MCF 10A (cell line): Measurements from ENCODE around the gene SCN4B. TPM values are rescaled to one million over a fixed set of nuclear protein-coding genes. Genes with fewer than 3 reads are reported as not detected.

Experiments used
- BruUV-seq: library from RNA; stranded (reverse); fragments of 400-500 nt; replicated peaks from 2 replicates; lab custom pipeline; 2021; lab: Mats Ljungman, UMichigan
- CTCF ChIA-PET: fragments of 300-600 bp; sonication (Branson Sonifier 250); formaldehyde crosslinking; extraction: SDS; loops from one replicate; lab custom pipeline; 2021; ENCODE audit warnings: antibody characterized with exemption, inconsistent platforms; lab: Yijun Ruan, JAX
- POLR2A ChIA-PET: fragments of 300-600, 350-650 bp; sonication (Branson Sonifier 250); formaldehyde crosslinking; extraction: SDS; loops from one replicate; lab custom pipeline; 2020; ENCODE audit warnings: antibody characterized with exemption, inconsistent platforms; lab: Yijun Ruan, JAX
- DNase-seq: peaks from one replicate; pipeline ENCODE4 v3.0.0-alpha.2; 2018; ENCODE audit not compliant: unreplicated experiment
- H3K27ac Mint-ChIP-seq: one replicate; pipeline ENCODE4 v1.8.0; 2022; ENCODE audit warnings: mild to moderate bottlenecking, low read depth, mixed read lengths; ENCODE audit not compliant: unreplicated experiment
- H3K27me3 Mint-ChIP-seq: one replicate; pipeline ENCODE4 v1.8.0; 2022; ENCODE audit warnings: mixed read lengths; ENCODE audit not compliant: insufficient read depth, unreplicated experiment
- H3K36me3 Mint-ChIP-seq: one replicate; pipeline ENCODE4 v1.8.0; 2022; ENCODE audit warnings: mild to moderate bottlenecking, moderate library complexity, mixed read lengths; ENCODE audit not compliant: insufficient read depth, unreplicated experiment
- H3K4me1 Mint-ChIP-seq: one replicate; pipeline ENCODE4 v1.8.0; 2022; ENCODE audit warnings: mixed read lengths; ENCODE audit not compliant: insufficient read depth, unreplicated experiment
- H3K4me3 Mint-ChIP-seq: one replicate; pipeline ENCODE4 v1.8.0; 2022; ENCODE audit warnings: mild to moderate bottlenecking, moderate library complexity, mixed read lengths; ENCODE audit not compliant: unreplicated experiment
- H3K9me3 Mint-ChIP-seq: one replicate; pipeline ENCODE4 v1.8.0; 2022; ENCODE audit warnings: mixed read lengths; ENCODE audit not compliant: unreplicated experiment
- CTCF ChIP-seq: fragments of 200-600 bp; IDR thresholded peaks from one replicate; pipeline ENCODE4 v1.8.0; 2022; ENCODE audit warnings: antibody characterized with exemption, mild to moderate bottlenecking; ENCODE audit not compliant: unreplicated experiment
- intact Hi-C: fragments of 100-400 bp; cut with micrococcal nuclease; formaldehyde crosslinking; loops from 2 replicates; pipeline ENCODE4 v1.14.1; 2022
- total RNA-seq: library from RNA; stranded (reverse); gene quantifications from 2 replicates; pipeline ENCODE4 v1.2.3, GENCODE V29; 2022

The SCN4B gene
- total RNA-seq, 1 experiment from 2014 or later: not detected

- CTCF ChIA-PET: interaction anchor here (1.2 to 2.1 kb wide), 2 partner anchors 12 to 39 kb away, joined by 8 to 10 read pairs; no protein-coding TSS in a partner anchor
- Mint-ChIP-seq H3K27ac (no peak overlapping the region), H3K9me3 (no peaks in the 10 kb centered on the region), H3K4me1 (no peaks in the 10 kb centered on the region), H3K36me3 (no peaks in the 10 kb centered on the region), H3K4me3 (no peak overlapping the region), H3K27me3 (peaks cover 22% of the 10 kb centered on the region)
- BruUV-seq: no TSS peak
- POLR2A ChIA-PET: interaction anchor here (0.6 kb wide), 1 partner anchor 55 kb away, joined by 3 read pairs; no protein-coding TSS in a partner anchor
- no peak for TF ChIP-seq CTCF
- DNase-seq: peak; percentile 57
- intact Hi-C loops: no loop called here
Measured at GRCh38 chr11:118132385-118133151, 20.1 kb downstream of the SCN4B start.

GRCh38 chr11:118129471-118130172 lies 23.0 kb downstream of the SCN4B start:
- peaks cover 8% of the 10 kb centered on the region for H3K27me3 Mint-ChIP-seq
- H3K36me3 Mint-ChIP-seq: no peaks in the 10 kb centered on the region
- H3K9me3 Mint-ChIP-seq: no peaks in the 10 kb centered on the region
- CTCF ChIA-PET: no interaction called here
- POLR2A ChIA-PET: no interaction called here
- no peak overlapping the region for H3K27ac Mint-ChIP-seq
- H3K4me1 Mint-ChIP-seq: no peaks in the 10 kb centered on the region
- intact Hi-C loops: no loop called here
- no peak for TF ChIP-seq CTCF
- no TSS peak for BruUV-seq
- H3K4me3 Mint-ChIP-seq: no peak overlapping the region
- DNase-seq: peak; percentile 11

GRCh38 chr11:118128721-118129470 lies 23.7 kb downstream of the SCN4B start:
- Mint-ChIP-seq H3K27ac (no peak overlapping the region), H3K4me3 (no peak overlapping the region), H3K9me3 (no peaks in the 10 kb centered on the region), H3K4me1 (no peaks in the 10 kb centered on the region), H3K27me3 (peaks cover 1% of the 10 kb centered on the region), H3K36me3 (no peaks in the 10 kb centered on the region)
- no peak for TF ChIP-seq CTCF
- intact Hi-C loops: no loop called here
- ChIA-PET POLR2A (no interaction called here), CTCF (no interaction called here)
- BruUV-seq: no TSS peak
- DNase-seq: no peak

- DNase-seq: no peak
- H3K36me3 Mint-ChIP-seq: no peaks in the 10 kb centered on the region
- no peak overlapping the region for H3K4me3 Mint-ChIP-seq
- H3K9me3 Mint-ChIP-seq: no peaks in the 10 kb centered on the region
- intact Hi-C loops: no loop called here
- TF ChIP-seq CTCF: no peak
- no peaks in the 10 kb centered on the region for H3K27me3 Mint-ChIP-seq
- H3K27ac Mint-ChIP-seq: no peak overlapping the region
- CTCF ChIA-PET: no interaction called here
- POLR2A ChIA-PET: no interaction called here
- no TSS peak for BruUV-seq
- H3K4me1 Mint-ChIP-seq: no peaks in the 10 kb centered on the region
Measured at GRCh38 chr11:118128310-118128709, 24.3 kb downstream of the SCN4B start.
